Epithelial cell of esophagus (primary cell): ENCODE results near the gene CCDC154.

ENCODE experiments used
- DNase-seq: peaks from one replicate; pipeline ENCODE4 v3.0.0; 2010; ENCODE audit warnings: low read depth
- H3K4me3 ChIP-seq: 2 replicates; pipeline ENCODE4 v1.5.1; 2011; ENCODE audit warnings: mild to moderate bottlenecking, low read length, control low read depth
- TF ChIP-seq, protein P1 (sequence below): IDR thresholded peaks from 2 replicates; pipeline ENCODE4 v1.5.1; 2011; ENCODE audit warnings: low read depth, mild to moderate bottlenecking, low read length, control low read depth, inconsistent platforms; ENCODE audit not compliant: insufficient read depth; ENCODE audit errors: missing control alignments

The CCDC154 gene

DNA sequence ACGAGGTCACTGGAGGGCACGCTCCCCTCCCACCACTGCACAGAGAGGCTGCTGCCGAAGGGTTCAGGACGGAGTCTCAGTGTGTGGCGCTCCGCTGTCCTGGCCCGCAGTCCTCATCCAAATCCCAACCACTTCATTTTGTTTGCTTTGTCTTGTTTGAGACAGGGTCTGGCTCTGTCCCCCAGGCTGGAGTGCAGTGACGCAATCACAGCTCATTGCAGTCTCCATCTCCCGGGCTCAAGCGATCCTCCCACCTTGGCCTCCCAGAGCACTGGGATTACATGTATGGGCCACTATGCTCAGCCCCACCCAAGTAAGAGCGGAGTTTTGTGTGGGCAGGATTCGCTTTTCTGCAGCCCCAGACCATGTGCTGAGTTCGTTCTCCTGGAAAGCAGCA is 42.6 kb downstream of the CCDC154 start:
- no peak for DNase-seq
- TF ChIP-seq, protein P1, sequence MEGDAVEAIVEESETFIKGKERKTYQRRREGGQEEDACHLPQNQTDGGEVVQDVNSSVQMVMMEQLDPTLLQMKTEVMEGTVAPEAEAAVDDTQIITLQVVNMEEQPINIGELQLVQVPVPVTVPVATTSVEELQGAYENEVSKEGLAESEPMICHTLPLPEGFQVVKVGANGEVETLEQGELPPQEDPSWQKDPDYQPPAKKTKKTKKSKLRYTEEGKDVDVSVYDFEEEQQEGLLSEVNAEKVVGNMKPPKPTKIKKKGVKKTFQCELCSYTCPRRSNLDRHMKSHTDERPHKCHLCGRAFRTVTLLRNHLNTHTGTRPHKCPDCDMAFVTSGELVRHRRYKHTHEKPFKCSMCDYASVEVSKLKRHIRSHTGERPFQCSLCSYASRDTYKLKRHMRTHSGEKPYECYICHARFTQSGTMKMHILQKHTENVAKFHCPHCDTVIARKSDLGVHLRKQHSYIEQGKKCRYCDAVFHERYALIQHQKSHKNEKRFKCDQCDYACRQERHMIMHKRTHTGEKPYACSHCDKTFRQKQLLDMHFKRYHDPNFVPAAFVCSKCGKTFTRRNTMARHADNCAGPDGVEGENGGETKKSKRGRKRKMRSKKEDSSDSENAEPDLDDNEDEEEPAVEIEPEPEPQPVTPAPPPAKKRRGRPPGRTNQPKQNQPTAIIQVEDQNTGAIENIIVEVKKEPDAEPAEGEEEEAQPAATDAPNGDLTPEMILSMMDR = no peak
- H3K4me3 ChIP-seq = no peak overlapping the region

DNA sequence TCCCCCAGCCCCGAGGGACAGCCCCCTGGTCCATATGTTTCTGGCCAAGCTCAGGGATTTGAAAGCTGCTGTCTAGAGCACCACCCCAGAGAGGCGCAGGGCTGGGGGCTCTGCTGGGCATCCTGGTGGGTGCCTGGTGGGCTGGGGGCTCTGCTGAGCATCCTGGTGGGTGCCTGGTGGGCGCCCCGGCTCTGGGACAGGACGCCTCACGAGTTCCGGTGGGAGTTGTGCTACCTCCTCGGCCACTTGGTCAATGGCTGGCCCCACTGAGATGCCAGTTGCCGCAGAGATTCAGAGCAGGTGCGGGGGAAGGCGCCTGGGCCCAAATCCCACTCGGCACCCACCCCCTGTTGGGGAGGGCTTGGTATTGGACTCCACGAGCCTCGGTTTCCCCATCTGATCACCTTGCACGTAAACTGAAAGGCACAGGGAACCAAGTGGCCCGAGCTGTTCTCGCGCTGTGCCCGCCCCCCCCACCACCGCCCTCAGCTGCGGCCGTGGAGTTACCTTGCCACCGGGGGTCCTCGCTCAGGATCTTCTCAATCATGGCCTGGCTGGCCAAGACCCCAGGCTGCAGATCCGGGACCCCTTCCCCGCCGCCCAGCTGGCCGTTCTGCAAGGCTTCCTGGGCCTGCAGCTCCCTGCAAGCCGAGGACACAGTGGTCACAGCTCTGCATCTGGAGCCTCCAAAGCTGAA is 43.1 kb downstream of the CCDC154 start:
- DNase-seq = no peak
- H3K4me3 ChIP-seq = no peak overlapping the region
- TF ChIP-seq, protein P1 = no peak

DNA sequence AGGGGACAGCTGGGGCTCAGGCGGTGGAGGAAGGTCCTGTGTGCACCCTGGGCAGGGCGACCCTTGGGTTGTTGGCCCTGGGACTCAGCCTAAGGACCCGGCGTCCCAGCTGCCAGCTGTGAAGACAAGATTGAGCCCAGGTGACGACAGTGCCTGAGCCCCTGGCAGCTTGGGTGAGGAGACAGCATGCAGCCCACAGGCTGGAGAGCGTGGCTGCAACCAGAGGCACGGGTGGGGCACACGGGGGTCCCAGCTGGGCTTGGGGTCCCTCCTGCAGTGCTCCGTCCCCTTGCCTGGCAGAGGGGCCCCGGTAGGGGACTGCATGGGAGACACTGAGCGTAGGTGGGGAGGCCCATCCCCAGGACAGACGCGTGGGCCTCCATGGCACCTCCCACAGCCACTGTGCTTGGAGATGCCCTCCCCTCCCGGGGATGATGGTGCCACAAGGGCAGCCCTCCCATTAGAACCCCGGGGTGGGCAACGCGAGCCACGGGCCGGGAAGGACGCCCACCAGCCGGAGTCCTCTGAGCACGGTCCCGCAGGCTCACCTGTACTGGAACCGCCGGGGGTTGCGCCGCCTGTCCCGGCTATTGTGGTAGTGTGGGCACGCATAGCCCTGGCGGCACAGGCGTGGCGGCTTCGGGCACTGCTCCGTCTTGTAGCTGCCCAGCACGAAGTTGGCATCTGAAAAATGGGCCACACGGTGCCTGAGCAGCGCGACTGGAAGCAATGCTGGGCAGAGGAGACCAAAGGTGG is 45.4 kb downstream of the CCDC154 start:
- H3K4me3 ChIP-seq = no peak overlapping the region

GRCh38 chr16:1398351-1398750 is 46.0 kb downstream of the CCDC154 start:
- no peak for DNase-seq
- no peak overlapping the region for H3K4me3 ChIP-seq
- TF ChIP-seq, protein P1 = no peak

More for the DNA sequence above, 45.4 kb downstream of the CCDC154 start:
- TF ChIP-seq, protein P1 = no peak
- no peak for DNase-seq

DNA sequence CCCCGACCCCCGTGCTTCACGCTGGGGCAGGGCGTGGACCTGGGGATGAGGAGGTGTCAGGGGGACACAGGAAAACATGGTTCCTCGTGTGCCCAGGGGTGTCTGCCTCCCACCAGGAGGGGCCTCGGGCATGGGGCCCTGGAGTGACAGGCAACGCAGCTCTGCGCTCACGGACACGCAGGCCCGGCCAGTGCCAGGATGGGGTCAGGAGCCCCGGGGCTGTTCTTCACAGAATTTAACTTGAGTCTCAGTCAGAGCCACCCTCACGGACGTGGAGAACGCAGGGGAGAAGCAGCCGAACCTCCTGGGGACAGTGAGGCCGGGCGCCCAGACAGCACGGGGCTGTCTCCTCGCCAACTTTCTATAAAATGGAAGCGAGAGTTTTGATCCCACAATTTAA is 46.6 kb downstream of the CCDC154 start:
- no peak overlapping the region for H3K4me3 ChIP-seq
- no peak for DNase-seq
- TF ChIP-seq, protein P1 = no peak

DNA sequence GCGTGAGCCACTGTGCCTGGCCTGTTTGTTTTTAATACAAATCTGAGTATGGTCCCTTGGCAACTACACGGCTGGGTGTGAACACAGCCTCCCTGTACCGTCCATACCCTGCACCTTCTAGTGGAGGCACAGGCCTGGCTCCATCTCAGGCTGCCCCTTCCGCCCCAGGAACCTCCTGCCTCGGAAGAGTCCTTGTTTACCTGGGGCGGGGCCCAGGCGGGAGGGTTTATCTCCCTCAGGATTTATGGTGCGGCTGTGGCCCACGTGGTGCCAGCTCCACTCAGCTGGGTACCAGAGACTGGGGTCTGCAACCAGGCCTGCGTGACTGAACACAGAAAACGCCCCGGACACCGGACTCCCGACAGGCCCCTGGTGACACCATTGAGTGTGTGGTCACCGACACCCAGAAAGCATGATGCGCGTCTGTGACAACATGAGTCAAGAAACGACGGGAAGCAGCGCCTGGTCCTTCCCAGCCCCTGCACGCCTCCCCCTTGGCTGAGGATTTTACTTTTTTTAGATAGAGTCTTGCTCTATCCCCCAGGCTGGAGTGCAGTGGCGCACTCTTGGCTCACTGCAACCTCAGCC is 48.8 kb downstream of the CCDC154 start:
- TF ChIP-seq, protein P1 = no peak
- no peak overlapping the region for H3K4me3 ChIP-seq
- no peak for DNase-seq
